SU-DHL-6 (cell line): ENCODE measurements around the gene ANKRD55.

Experiments used
- H2AFZ ChIP-seq: fragments of 200-600 bp; sonication (generic); 2 replicates; pipeline ENCODE4 v1.6.1; 2014; ENCODE audit warnings: low read depth, mild to moderate bottlenecking, moderate library complexity, mixed read lengths, antibody characterized with exemption, low read length; ENCODE audit not compliant: severe bottlenecking
- H3F3A ChIP-seq: fragments of 200-600 bp; shearing (Covaris generic); 2 replicates; pipeline ENCODE4 v1.6.0; 2016; ENCODE audit warnings: antibody characterized with exemption, mild to moderate bottlenecking; ENCODE audit not compliant: insufficient read depth
- H3K27ac ChIP-seq: fragments of 200-600 bp; sonication (generic); 2 replicates; pipeline ENCODE4 v1.5.1; 2016; ENCODE audit warnings: low read depth, mild to moderate bottlenecking, low read length, moderate library complexity, mixed read lengths
- H3K27me3 ChIP-seq: fragments of 200-600 bp; sonication (generic), shearing (Covaris generic); 2 replicates; pipeline ENCODE4 v1.6.0; 2014; ENCODE audit warnings: mild to moderate bottlenecking, low read length
- H3K36me3 ChIP-seq: fragments of 200-600 bp; sonication (generic); 2 replicates; pipeline ENCODE4 v1.6.1; 2014; ENCODE audit warnings: mild to moderate bottlenecking, low read length, mixed read lengths
- H3K4me2 ChIP-seq: fragments of 300-600, 200-600 bp; shearing (Covaris generic), sonication (generic); 2 replicates; pipeline ENCODE4 v1.6.0; 2014; ENCODE audit warnings: low read length, low read depth, mild to moderate bottlenecking; ENCODE audit not compliant: poor library complexity, severe bottlenecking
- H3K4me3 ChIP-seq: fragments of 200-600 bp; sonication (generic); 2 replicates; pipeline ENCODE4 v1.5.1; 2014; ENCODE audit warnings: antibody characterized with exemption, low read length, mild to moderate bottlenecking, mixed read lengths; ENCODE audit not compliant: insufficient read depth, poor library complexity, severe bottlenecking
- H3K79me2 ChIP-seq: fragments of 200-600 bp; sonication (generic); 2 replicates; pipeline ENCODE4 v1.6.1; 2014; ENCODE audit warnings: mild to moderate bottlenecking, low read length, moderate library complexity; ENCODE audit not compliant: insufficient read depth
- H3K9ac ChIP-seq: fragments of 200-600 bp; sonication (generic); 2 replicates; pipeline ENCODE4 v1.7.0; 2014; ENCODE audit warnings: mild to moderate bottlenecking, low read length
- H3K9me2 ChIP-seq: fragments of 200-600 bp; sonication (generic); replicated peaks from 2 replicates; pipeline ENCODE4 v1.6.1; 2014; ENCODE audit warnings: low read length; ENCODE audit not compliant: insufficient read depth
- H3K9me3 ChIP-seq: fragments of 200-600 bp; sonication (generic); 2 replicates; pipeline ENCODE4 v1.6.1; 2014; ENCODE audit warnings: low read length, mixed read lengths; ENCODE audit not compliant: insufficient read depth
- H4K20me1 ChIP-seq: fragments of 200-600 bp; sonication (generic); 2 replicates; pipeline ENCODE4 v1.6.1; 2014; ENCODE audit warnings: low read depth, mild to moderate bottlenecking, antibody characterized with exemption, low read length, moderate library complexity, mixed read lengths
- CTCF ChIP-seq: fragments of 200-600 bp; sonication (generic); IDR thresholded peaks from one replicate; pipeline ENCODE4 v1.5.1; 2017; ENCODE audit warnings: antibody characterized with exemption, mild to moderate bottlenecking, low read length, moderate library complexity; ENCODE audit not compliant: insufficient read depth, poor library complexity, severe bottlenecking
- EZH2phosphoT487 ChIP-seq: fragments of 200-600 bp; sonication (generic), shearing (Covaris generic); conservative IDR thresholded peaks from 2 replicates; pipeline ENCODE4 v1.6.1; 2018; ENCODE audit warnings: mild to moderate bottlenecking, antibody characterized with exemption, low read length, moderate library complexity, mixed read lengths

ANKRD55 gene

DNA sequence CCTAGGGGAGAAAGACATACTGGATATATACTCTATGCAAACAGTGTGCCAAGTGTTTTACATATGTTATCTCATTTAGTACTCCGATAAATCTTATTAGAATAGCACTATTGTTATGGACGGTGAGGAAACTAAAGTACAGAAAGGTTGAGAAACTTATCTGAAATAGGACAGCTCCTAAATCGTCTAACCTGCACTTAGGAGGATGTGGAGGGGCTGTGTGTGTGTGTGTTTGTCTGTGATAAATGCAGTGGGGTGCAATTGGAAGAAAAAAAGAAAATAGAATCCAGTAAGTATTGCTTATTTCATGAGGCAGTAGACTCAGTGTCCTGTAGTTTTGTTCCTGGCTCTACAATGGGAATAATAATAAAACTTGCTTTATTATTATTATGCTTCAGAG, 131.9 kb downstream of the ANKRD55 start:
- Histone ChIP-seq H2AFZ (no peak overlapping the region), H3K27ac (no peak overlapping the region), H3K27me3 (no peaks in the 10 kb centered on the region), H3K9ac (no peak overlapping the region), H3K36me3 (no peaks in the 10 kb centered on the region), H4K20me1 (no peaks in the 10 kb centered on the region), H3K79me2 (no peaks in the 10 kb centered on the region), H3K4me2 (no peak overlapping the region), H3K4me3 (no peak overlapping the region), H3K9me3 (no peaks in the 10 kb centered on the region), H3K9me2 (no peaks in the 10 kb centered on the region), H3F3A (no peaks in the 10 kb centered on the region)
- no peak for TF ChIP-seq CTCF

- Histone ChIP-seq H3K36me3 (no peaks in the 10 kb centered on the region), H3K9me2 (no peaks in the 10 kb centered on the region), H2AFZ (no peak overlapping the region)
Observed at GRCh38 chr5:56100439-56101176, 132.5 kb downstream of the ANKRD55 start.

GRCh38 chr5:56099346-56099745, 133.8 kb downstream of the ANKRD55 start:
- Histone ChIP-seq H3K36me3 (no peaks in the 10 kb centered on the region), H4K20me1 (no peaks in the 10 kb centered on the region), H3K27ac (no peak overlapping the region), H3F3A (no peaks in the 10 kb centered on the region), H3K4me2 (no peak overlapping the region), H3K9me3 (no peaks in the 10 kb centered on the region), H3K9me2 (no peaks in the 10 kb centered on the region), H3K9ac (no peak overlapping the region), H3K4me3 (no peak overlapping the region), H3K27me3 (no peaks in the 10 kb centered on the region), H3K79me2 (no peaks in the 10 kb centered on the region), H2AFZ (no peak overlapping the region)
- TF ChIP-seq CTCF, result no peak
- no peak for TF ChIP-seq EZH2phosphoT487

More at GRCh38 chr5:56100439-56101176, 132.5 kb downstream of the ANKRD55 start:
- H3K27me3 ChIP-seq, result no peaks in the 10 kb centered on the region
- H3K27ac ChIP-seq, result no peak overlapping the region
- no peak overlapping the region for H3K4me3 ChIP-seq
- H3K79me2 ChIP-seq, result no peaks in the 10 kb centered on the region
- TF ChIP-seq CTCF (no peak), EZH2phosphoT487 (no peak)
- no peak overlapping the region for H3K4me2 ChIP-seq
- H3K9ac ChIP-seq, result no peak overlapping the region
- no peaks in the 10 kb centered on the region for H3F3A ChIP-seq
- H4K20me1 ChIP-seq, result no peaks in the 10 kb centered on the region
- H3K9me3 ChIP-seq, result no peaks in the 10 kb centered on the region
